Urothelium cell line (cell line): Measurements from ENCODE around the gene ARHGEF7.

Experiments
- DNase-seq: peaks from one replicate; pipeline ENCODE4 v3.0.0; 2011; ENCODE audit warnings: low spot score, mixed read lengths
- FAIRE-seq: peaks from 2 replicates; lab custom pipeline; 2011; peaks lifted over from hg19 to GRCh38; lab: Jason Lieb, UNC

Gene ARHGEF7

GRCh38 chr13:111330066-111330610 lies 215.0 kb downstream of the ARHGEF7 start:
- DNase-seq (no peak), FAIRE-seq (no peak)

DNA sequence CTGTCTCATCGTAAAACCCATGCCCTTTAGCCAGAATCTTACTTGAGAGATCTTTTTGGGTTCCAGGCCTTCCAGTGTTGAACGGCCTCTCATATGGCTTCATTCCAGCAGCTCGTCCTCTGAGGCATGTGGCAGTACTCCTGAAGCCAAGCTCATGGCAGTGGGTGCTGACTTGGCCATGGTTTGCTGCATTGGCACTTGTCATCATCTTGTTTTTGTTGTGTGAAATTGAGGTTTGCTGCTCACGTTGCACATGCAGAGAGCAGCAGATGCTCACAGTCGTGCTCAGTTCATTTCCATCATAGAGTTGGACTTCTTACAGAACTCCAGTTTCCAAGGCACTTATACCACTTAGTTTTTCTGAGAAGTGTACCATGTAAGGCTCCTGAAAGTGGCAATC lies 220.2 kb downstream of the ARHGEF7 start:
- DNase-seq (no peak), FAIRE-seq (no peak)

GRCh38 chr13:111336666-111337065 lies 221.6 kb downstream of the ARHGEF7 start:
- FAIRE-seq (no peak), DNase-seq (no peak)

GRCh38 chr13:111337206-111337605 lies 222.1 kb downstream of the ARHGEF7 start:
- FAIRE-seq, result no peak
- DNase-seq, result peak; percentile 61

DNA sequence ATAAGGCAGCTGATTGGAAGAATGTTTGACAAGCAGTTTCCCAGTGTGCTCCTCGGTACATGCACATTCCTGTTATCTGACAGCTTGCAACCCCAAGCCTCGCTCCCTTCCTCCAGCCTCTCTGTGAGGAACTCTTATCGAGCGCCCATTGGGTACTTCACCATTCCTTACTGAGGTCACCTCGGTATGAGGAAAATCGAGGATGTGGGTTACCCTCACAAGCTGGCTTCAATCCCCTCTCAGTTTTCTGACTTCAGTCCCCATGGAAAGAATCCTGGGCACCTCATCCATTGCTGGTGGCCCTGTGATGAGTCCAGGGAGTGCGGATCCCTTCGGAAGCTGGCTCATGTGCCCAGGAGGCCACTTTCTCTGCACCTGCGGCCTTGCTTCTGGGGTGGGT lies 222.6 kb downstream of the ARHGEF7 start:
- DNase-seq (no peak), FAIRE-seq (no peak)

DNA sequence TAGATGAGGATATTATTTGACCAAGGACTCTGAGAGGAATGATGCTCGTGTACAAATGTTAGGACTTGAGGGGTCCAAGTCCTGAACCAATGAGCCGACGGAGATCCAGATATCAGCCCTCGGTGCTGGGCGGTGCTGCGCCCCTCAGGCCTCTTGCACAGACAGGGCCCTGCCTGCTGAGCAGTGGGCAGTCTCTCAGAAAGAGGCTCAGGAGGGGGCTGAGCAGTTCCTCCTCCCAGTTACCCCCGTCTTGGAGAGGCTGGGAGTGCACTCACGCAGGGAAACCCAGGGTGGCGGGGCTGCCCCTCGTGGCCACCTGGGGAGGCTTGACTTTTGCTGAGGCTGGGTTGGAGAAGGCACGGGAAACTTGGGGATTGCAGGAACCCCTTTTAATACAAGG lies 223.7 kb downstream of the ARHGEF7 start:
- DNase-seq, result no peak
- FAIRE-seq, result no peak

DNA sequence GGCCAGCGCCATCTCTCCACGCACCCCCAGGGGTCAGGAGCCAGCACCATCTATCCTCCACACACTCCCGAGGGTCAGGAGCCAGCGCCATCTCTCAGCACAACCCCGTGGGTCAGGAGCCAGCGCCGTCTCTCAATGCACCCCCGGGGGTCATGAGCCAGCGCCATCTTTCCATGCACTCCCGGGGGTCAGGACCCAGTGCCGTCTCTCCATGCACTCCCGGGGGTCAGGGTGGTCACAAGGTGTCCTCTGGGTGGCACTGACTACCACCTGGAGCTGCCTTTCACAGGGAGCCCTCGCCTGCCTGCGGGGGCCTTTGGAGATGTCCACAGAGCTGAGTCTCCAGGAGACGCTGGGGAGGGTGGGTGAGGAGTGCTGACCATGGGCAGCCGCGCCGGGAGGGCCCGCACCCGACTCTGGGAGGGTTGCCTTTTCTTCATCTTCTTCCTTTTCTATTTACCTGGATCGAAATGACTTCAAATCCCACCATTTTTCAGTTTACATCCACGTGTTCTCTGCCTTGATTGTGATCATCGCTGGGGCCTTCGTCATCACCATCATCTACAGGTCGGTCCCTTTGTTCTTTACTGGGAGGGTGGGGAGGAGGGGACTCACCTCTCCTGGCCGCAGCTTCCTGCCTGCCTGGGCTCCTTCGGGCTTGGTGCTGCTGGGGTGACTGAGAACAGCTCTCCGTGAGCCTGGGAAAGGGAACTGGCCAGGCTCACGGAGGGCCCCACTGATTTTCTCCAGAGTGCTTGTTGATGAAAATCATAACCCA lies 224.4 kb downstream of the ARHGEF7 start:
- FAIRE-seq, result no peak
- no peak for DNase-seq

DNA sequence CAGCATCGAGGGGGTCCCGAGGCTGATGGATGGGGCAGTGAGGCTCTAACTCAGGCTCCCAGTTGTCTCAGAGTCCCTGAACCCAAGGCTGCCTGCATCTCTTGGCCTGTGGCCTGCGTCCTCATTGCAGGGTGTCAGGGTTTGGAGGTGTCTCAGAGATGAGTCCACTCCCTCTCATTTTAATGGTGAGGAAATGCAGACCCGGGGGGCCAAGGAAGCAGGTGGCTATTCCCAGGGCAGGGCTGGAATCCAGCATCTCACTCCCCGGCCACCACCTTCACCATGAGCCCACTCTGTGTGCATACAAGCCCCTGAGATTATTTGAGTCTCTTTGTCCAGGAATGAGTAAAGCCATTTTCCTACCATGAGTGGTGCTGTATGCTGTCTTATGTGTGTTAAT lies 226.8 kb downstream of the ARHGEF7 start:
- no peak for DNase-seq
- FAIRE-seq, result no peak

DNA sequence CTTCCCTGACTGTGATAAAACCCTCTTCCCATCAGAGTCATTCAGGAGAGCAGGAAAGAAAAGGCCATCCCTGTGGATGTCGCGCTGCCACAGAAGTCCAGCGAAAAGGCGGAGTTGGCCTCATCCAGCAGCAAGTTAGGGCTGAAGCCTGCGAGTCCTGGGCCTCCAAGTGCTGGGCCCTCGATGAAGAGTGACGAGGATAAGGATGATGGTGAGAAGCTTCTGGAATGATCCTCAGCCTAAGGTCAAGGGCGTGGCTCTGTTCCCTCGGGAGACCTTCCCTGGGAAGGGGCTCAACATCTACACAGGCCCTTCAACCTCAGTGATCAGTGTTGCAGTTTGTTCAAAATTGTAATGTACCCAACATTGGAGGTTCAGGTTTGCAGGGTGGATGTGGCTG lies 227.6 kb downstream of the ARHGEF7 start:
- FAIRE-seq, result no peak
- DNase-seq, result no peak

DNA sequence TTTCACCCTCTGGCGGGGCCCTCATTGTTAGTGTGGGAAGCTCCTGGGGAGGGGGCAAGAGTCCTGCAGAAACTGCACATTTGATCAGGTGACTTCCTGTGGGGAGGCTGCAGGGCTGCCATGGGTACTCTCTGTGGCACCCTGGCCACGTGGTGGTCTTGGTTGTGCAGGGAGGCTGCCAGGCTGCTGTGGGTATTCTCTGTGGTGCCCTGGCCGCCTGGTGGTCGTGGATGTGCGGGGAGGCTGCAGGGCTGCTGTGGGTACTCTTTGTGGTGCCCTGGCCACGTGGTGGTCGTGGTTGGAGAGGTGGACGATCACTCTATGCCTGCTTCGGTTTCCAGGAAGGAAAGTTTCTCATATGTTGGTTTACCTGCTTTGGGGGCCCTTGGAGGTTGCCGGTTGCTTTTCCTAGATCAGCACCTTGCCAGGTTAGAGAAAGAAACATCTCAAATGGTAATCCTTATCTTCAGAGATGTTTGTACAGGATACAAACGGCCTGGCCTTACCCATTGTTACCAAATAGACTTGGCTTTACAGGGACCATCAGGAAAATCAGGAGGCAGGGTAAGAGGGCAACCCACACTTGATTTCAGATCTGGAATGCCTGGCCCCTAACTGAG lies 228.2 kb downstream of the ARHGEF7 start:
- FAIRE-seq (no peak), DNase-seq (no peak)

DNA sequence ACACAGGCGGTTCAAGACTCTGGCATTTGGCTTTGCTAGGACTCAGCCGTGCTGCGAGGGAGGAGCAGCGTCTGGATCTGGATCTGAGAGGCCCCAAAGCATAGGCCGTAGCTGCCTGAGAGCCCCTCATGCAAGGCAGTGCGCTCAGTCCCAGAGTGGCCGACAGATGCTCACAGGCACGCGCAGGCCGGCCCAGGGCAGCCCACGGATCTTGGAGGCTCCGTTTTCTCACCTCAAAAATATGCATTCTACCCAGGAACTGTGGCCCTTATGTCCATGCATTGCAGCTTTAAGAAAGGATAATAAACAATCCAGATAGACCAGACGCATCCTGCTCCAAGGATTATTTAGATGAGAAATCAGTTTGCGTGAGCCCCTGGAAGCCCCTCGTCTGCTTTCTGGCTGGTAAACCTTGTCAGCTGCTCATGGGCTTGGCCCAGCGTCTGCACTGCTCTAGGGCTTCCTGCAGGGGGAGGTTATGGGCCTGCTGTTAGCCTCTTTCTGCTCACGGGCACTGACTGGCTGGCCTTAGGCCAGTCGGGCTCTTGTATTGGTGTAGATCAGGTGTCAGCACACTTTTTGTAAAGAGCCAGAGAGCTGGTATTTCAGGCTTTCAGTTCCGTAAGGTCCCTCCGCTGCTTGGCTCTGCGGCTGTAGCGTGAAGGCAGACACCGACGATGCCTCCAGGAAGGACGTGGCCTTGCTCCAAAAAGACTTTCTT lies 229.5 kb downstream of the ARHGEF7 start:
- FAIRE-seq (no peak), DNase-seq (no peak)

DNA sequence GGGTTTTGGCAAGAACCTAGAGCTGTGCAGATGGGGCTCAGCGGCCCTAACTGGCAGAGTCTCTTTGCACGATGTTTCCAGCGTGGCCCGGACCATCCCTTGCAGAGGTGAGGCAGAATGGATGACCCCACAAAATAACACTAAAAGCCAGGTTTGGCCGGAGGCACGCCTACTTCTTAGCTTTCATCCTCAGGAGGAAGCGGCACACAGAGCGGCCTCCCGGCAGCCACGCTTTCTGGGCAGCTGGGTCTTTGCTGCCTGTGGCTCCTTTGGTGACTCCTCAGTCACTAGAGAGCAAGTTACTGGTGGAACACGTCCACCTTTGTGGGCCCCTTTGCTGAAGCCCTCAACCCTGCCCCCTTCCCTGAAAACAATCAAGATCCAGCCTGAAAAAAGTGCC lies 230.6 kb downstream of the ARHGEF7 start:
- FAIRE-seq (no peak), DNase-seq (no peak)

DNA sequence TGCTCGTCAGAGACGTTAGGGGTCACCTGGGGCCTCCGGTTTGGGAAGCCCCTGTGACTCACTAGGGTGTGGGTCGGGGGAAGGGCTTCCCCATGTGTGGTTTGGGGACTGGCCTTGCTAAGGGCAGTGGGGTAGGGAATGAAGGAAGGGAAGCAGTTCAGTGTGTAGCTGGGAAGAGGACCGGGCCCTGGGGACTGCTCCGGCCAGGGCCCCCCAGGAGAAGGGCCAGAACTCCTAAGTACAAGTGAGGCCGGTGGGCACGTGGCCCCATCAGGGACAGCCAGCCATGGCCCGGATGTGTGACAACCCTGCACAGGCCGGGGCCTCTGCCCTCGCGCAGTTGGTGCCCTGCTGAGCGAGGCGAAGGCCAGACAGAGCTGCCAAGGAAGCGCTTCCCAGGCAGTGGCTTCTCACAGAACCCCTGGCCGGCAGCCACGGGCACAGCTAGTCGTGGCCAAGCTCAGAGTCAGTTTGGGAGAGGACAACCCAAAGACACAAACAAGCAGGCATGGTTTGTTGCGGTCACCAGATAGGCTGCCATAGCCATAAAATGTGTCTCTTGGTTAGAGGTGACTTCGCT lies 231.1 kb downstream of the ARHGEF7 start:
- no peak for DNase-seq
- no peak for FAIRE-seq

- FAIRE-seq (no peak), DNase-seq (no peak)
These were observed 232.3 kb downstream of the ARHGEF7 start for GRCh38 chr13:111347438-111347837.

GRCh38 chr13:111353508-111353907 lies 238.4 kb downstream of the ARHGEF7 start:
- no peak for DNase-seq
- no peak for FAIRE-seq

GRCh38 chr13:111354789-111355188 lies 239.7 kb downstream of the ARHGEF7 start:
- DNase-seq (no peak), FAIRE-seq (no peak)
